Activated effector memory CD4-positive, alpha-beta T cell treated with anti-CD3 and anti-CD28 coated beads, Interleukin-2, amount 50 U/mL, for 16 hours (primary cell): ENCODE results near the gene MAPK1.
"Not testable (repeated sequence)": the region's sequence is repeated elsewhere in the genome, so short reads cannot be mapped to it uniquely, and the experiment has no call there.

ENCODE experiments used
- DNase-seq: peaks from one replicate; pipeline ENCODE4 v3.0.0-alpha.2; 2020

Gene MAPK1

GRCh38 chr22:21845558-21846453, 21.6 kb downstream of the MAPK1 start:
- DNase-seq: no peak

GRCh38 chr22:21842946-21843345, 24.5 kb downstream of the MAPK1 start:
- no peak for DNase-seq

- DNase-seq: no peak
Measured at GRCh38 chr22:21841422-21841821, 26.0 kb downstream of the MAPK1 start.

GRCh38 chr22:21840236-21840823, 27.1 kb downstream of the MAPK1 start:
- DNase-seq: no peak

GRCh38 chr22:21839765-21840140, 27.7 kb downstream of the MAPK1 start:
- DNase-seq: no peak

GRCh38 chr22:21839104-21839764, 28.2 kb downstream of the MAPK1 start:
- not testable (repeated sequence) for DNase-seq

- DNase-seq: no peak
Measured at GRCh38 chr22:21837248-21837979, 30.0 kb downstream of the MAPK1 start.

- DNase-seq: not testable (repeated sequence)
Measured at GRCh38 chr22:21836486-21836885, 31.0 kb downstream of the MAPK1 start.

- no peak for DNase-seq
Measured at GRCh38 chr22:21835378-21835777, 32.1 kb downstream of the MAPK1 start.

- DNase-seq: no peak
Measured at GRCh38 chr22:21834869-21835268, 32.6 kb downstream of the MAPK1 start.

- no peak for DNase-seq
Measured at GRCh38 chr22:21832291-21833290, 34.9 kb downstream of the MAPK1 start.

- no peak for DNase-seq
Measured at GRCh38 chr22:21829523-21829922, 37.9 kb downstream of the MAPK1 start.

GRCh38 chr22:21828268-21828638, 39.2 kb downstream of the MAPK1 start:
- no peak for DNase-seq

GRCh38 chr22:21827628-21828267, 39.7 kb downstream of the MAPK1 start:
- no peak for DNase-seq

- no peak for DNase-seq
Measured at GRCh38 chr22:21826204-21826603, 41.2 kb downstream of the MAPK1 start.

- not testable (repeated sequence) for DNase-seq
Measured at GRCh38 chr22:21824962-21825361, 42.5 kb downstream of the MAPK1 start.

- DNase-seq: no peak
Measured at GRCh38 chr22:21824445-21824912, 43.0 kb downstream of the MAPK1 start.

GRCh38 chr22:21823740-21824444, 43.6 kb downstream of the MAPK1 start:
- DNase-seq: no peak

- DNase-seq: no peak
Measured at GRCh38 chr22:21819183-21819770, 48.2 kb downstream of the MAPK1 start.
